ENCODE measurements around the gene CERS2. TPM values are rescaled to one million over a fixed set of nuclear protein-coding genes. Genes with fewer than 3 reads are reported as not detected.

Gene CERS2
- total RNA-seq, 1 donor from 2014 or later = 261 TPM

DNA sequence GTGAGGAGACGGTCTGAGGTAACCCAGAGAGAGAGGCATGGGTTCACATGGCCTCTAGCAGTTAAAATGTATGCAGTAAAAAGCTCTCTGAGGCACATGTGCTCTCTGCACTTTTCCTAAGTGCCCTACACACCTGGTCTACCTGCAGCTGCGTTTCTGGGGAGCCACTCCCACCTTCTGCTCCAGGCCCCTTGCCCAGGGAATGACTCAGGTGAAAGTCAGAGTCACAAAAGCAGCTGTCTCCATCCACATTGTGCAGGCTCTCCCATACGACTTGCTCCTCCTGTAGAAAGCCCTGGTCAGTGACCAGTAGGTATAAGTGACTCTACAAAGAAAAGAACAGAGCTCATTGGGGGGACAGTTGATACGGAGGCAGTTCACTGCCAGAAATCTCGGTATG lies 23.3 kb upstream of the CERS2 start:
- DNase-seq (ENCODE audit: extremely low spot score, unreplicated experiment) = no peak
- TF ChIP-seq CTCF (IDR thresholded peaks at IDR 0.05) = no peak
- Mint-ChIP-seq H3K9me3 (ENCODE audit: unreplicated experiment) (no peaks in the 10 kb centered on the region), H3K4me3 (ENCODE audit: unreplicated experiment) (no peak overlapping the region), H3K4me1 (ENCODE audit: unreplicated experiment) (peaks cover 9% of the 10 kb centered on the region), H3K27ac (ENCODE audit: unreplicated experiment) (no peak overlapping the region), H3K27me3 (ENCODE audit: unreplicated experiment) (no peaks in the 10 kb centered on the region), H3K36me3 (ENCODE audit: unreplicated experiment) (peaks cover 21% of the 10 kb centered on the region)

DNA sequence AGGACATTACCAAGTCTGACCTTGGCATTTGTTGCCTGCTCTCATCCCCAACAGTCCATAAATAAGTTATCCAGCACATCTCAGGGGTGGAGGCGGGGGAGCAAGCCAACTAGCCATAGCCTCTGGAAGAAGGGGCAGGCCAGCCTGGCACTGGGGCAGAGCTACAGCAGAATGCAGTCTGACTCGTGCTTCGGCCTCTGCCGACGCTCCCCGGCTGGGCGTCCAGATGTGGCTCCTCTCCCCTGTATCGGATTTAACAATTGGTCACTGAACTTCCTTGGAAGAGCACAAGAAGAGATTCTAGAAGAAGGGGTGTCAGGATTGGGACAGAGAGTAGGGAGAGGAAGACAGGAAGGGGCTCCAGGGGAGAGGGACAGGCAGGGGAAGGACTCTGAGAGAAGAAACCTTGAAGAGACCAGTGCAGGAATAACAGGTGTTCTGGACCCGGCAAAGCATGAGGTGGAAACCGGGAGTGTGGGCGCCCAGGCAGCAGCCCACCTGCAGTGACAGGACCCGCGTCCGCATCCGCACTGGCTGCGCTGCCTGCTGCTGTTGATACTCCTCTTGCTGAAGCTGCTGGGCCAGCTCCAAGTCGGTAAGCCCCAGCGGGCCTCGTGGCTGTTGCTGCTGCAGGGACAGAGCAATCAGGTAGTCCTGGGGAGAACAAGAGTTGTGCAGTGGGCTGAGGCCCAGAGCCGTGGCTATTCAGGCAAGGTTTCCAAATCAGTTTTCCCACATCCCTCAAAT lies 22.7 kb upstream of the CERS2 start:
- no peaks in the 10 kb centered on the region for H3K9me3 Mint-ChIP-seq (ENCODE audit: unreplicated experiment)
- H3K27ac Mint-ChIP-seq (ENCODE audit: unreplicated experiment) = no peak overlapping the region
- H3K4me3 Mint-ChIP-seq (ENCODE audit: unreplicated experiment) = no peak overlapping the region
- peaks cover 4% of the 10 kb centered on the region for H3K4me1 Mint-ChIP-seq (ENCODE audit: unreplicated experiment)
- no peak for DNase-seq (ENCODE audit: extremely low spot score, unreplicated experiment)
- H3K36me3 Mint-ChIP-seq (ENCODE audit: unreplicated experiment) = peaks cover 17% of the 10 kb centered on the region
- no peaks in the 10 kb centered on the region for H3K27me3 Mint-ChIP-seq (ENCODE audit: unreplicated experiment)
- TF ChIP-seq CTCF (IDR thresholded peaks at IDR 0.05) = no peak

DNA sequence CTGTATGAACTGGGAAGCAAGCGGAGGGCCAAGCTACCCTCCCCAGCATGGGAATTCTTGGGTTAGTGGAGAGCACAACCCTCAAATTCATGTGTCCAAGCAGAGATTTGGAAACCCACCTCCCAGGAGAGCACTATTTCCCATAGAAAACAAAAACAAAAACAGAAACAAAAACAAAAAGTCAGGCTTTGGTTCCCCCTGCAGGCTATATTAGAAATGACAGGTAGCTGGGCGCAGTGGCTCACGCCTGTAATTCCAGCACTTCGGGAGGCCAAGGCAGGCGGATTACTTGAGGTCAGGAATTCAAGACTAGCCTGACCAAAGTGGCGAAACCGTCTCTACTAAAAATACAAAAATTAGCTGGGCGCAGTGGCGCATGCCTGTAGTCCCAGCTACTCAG lies 21.3 kb upstream of the CERS2 start:
- no peak overlapping the region for H3K27ac Mint-ChIP-seq (ENCODE audit: unreplicated experiment)
- DNase-seq (ENCODE audit: extremely low spot score, unreplicated experiment) = no peak
- H3K27me3 Mint-ChIP-seq (ENCODE audit: unreplicated experiment) = no peaks in the 10 kb centered on the region

DNA sequence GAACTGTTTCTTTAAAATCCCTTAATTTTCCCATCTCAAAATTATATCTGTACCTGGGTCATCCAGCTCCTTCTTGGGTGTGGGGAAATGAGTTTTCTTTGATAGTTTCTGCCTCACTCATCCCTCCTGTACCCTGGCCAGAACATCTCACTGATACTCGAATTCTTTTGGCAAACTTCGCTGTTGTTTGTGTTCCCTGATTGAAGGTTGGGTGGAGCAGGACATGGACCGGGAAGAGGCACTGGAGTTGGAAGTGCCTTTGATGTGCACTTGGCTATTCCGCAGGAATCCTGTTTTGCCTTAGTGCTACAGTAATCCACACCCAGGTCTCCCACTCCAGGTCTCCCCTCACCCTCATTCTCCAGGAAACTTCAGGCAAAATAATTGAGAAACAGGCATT lies 20.8 kb upstream of the CERS2 start:
- no peaks in the 10 kb centered on the region for H3K27me3 Mint-ChIP-seq (ENCODE audit: unreplicated experiment)
- peaks cover 9% of the 10 kb centered on the region for H3K36me3 Mint-ChIP-seq (ENCODE audit: unreplicated experiment)
- peaks cover 4% of the 10 kb centered on the region for H3K4me1 Mint-ChIP-seq (ENCODE audit: unreplicated experiment)
- DNase-seq (ENCODE audit: extremely low spot score, unreplicated experiment) = no peak
- H3K9me3 Mint-ChIP-seq (ENCODE audit: unreplicated experiment) = no peaks in the 10 kb centered on the region
- H3K27ac Mint-ChIP-seq (ENCODE audit: unreplicated experiment) = no peak overlapping the region
- no peak overlapping the region for H3K4me3 Mint-ChIP-seq (ENCODE audit: unreplicated experiment)
- no peak for TF ChIP-seq CTCF (IDR thresholded peaks at IDR 0.05)

More for the DNA sequence above, 21.3 kb upstream of the CERS2 start:
- H3K36me3 Mint-ChIP-seq (ENCODE audit: unreplicated experiment) = peaks cover 9% of the 10 kb centered on the region
- peak; percentile 82 for TF ChIP-seq CTCF (IDR thresholded peaks at IDR 0.05)
- no peaks in the 10 kb centered on the region for H3K9me3 Mint-ChIP-seq (ENCODE audit: unreplicated experiment)
- H3K4me3 Mint-ChIP-seq (ENCODE audit: unreplicated experiment) = no peak overlapping the region
- H3K4me1 Mint-ChIP-seq (ENCODE audit: unreplicated experiment) = peaks cover 4% of the 10 kb centered on the region

- no peak for DNase-seq (ENCODE audit: extremely low spot score, unreplicated experiment)
- Mint-ChIP-seq H3K4me1 (ENCODE audit: unreplicated experiment) (peaks cover 4% of the 10 kb centered on the region), H3K27me3 (ENCODE audit: unreplicated experiment) (no peaks in the 10 kb centered on the region), H3K9me3 (ENCODE audit: unreplicated experiment) (no peaks in the 10 kb centered on the region), H3K36me3 (ENCODE audit: unreplicated experiment) (peaks cover 9% of the 10 kb centered on the region), H3K27ac (ENCODE audit: unreplicated experiment) (no peak overlapping the region), H3K4me3 (ENCODE audit: unreplicated experiment) (no peak overlapping the region)
- TF ChIP-seq CTCF (IDR thresholded peaks at IDR 0.05) = no peak
Measured at GRCh38 chr1:150994248-150994647, 19.6 kb upstream of the CERS2 start.

All from osteocyte (in vitro differentiated cells).